Esophagus squamous epithelium (tissue), 4 donors: Measurements from ENCODE around the gene NAV3.

Experiments
- POLR2A ChIP-seq, 4 donors: fragments of 450-650 bp; IDR thresholded peaks; one replicate each; pipeline ENCODE4 v1.6.1; 2017; ENCODE audit warnings: antibody characterized with exemption in 4 of 4, mild to moderate bottlenecking in 4 of 4, moderate library complexity in 3 of 4
- TF ChIP-seq, protein P1 (sequence below), 6 experiments: fragments of 450-650 bp in 4 of 6; fragments of 200-600 bp in 2 of 6; sonication (generic) in 2 of 6; IDR thresholded peaks; one replicate each; pipeline ENCODE4 v1.5.1; 2016 to 2019; ENCODE audit warnings: antibody characterized with exemption in 6 of 6, mild to moderate bottlenecking in 4 of 6, moderate library complexity in 4 of 6

DNA sequence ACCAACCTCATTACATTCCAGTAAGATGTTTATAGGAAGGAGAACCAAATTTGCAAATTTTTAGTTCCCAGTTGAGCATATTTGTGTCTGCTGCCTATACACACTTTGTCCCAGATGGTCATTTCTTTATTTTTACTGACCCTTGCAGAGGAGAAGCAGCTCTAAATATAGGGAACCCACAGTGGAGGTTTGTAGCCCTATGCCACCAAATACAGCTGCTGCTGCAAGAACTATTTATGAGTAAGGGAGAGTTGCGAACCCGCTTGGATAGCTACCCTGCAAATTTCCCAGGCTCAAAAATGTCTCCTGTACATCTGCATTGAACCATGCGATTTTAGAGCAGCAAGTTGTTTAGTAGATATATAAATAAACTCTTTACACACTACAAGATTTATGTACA, 48.2 kb downstream of the NAV3 start:
- TF ChIP-seq, protein P1, sequence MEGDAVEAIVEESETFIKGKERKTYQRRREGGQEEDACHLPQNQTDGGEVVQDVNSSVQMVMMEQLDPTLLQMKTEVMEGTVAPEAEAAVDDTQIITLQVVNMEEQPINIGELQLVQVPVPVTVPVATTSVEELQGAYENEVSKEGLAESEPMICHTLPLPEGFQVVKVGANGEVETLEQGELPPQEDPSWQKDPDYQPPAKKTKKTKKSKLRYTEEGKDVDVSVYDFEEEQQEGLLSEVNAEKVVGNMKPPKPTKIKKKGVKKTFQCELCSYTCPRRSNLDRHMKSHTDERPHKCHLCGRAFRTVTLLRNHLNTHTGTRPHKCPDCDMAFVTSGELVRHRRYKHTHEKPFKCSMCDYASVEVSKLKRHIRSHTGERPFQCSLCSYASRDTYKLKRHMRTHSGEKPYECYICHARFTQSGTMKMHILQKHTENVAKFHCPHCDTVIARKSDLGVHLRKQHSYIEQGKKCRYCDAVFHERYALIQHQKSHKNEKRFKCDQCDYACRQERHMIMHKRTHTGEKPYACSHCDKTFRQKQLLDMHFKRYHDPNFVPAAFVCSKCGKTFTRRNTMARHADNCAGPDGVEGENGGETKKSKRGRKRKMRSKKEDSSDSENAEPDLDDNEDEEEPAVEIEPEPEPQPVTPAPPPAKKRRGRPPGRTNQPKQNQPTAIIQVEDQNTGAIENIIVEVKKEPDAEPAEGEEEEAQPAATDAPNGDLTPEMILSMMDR (IDR thresholded peaks at IDR 0.05), result no peak
- no peak for TF ChIP-seq POLR2A (IDR thresholded peaks at IDR 0.05)
